ENCODE results near the gene MRPS18C. TPM values are rescaled to one million over a fixed set of nuclear protein-coding genes. Genes with fewer than 3 reads are reported as not detected.

The MRPS18C gene
- 37.0 TPM for total RNA-seq

DNA sequence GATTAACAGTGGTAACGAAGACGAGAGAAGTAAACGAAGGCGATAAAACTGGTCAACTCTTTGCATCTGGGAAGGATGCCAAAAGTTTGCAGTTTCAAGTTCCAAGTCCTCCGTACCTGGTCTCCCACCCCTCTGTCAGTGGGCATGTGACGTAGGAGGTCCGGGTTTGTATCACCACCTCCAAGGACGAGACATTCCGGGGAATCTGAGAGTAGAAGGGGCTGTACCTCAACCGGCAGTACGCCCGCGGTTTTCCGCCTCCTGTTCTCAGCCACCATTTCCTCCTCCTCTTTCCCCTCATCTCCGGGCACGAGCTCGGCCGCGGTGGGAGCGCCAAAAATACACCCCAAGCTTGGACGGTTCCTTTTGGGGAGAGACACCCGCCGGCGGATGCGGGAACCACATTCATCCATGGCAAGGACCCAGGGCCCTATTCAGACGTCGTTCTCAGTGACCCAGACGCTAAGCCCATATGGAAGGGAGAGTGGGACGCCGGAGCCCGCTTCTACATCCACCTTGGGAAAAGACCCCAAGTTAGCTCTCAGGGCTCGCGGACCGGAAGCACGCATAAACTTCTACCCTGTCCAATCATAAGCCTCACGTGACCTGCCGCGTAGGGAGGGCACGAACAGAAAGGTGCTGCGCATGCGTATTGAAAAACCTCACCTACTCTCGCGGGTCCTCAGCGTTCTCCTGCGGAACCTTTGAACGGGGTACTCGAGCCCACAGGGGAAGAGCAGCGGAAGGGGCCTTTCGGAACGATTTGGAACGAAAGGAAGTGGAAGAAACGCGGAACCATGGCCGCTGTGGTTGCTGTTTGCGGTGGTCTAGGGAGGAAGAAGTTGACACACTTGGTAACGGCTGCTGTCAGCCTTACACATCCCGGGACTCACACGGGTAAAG is at the start of gene MRPS18C, which contains the start of gene HELQ:
Gene MRPS18C (plus strand): TSS at position 778 of the 903 bp plus-strand sequence. CDS start 20 bp downstream, at position 798.
Gene HELQ (minus strand): TSS at position 543 of the 903 bp plus-strand sequence. CDS start 130 bp downstream, at position 413.
- intact Hi-C loops (cut with DNase I) = no loop called here
- peak; percentile 99 for ATAC-seq
- peak; percentile 97 for DNase-seq (ENCODE audit: low spot score)

GRCh38 chr4:83408908-83409307 is 47.0 kb upstream of the MRPS18C start:
- intact Hi-C loops (cut with DNase I) = no loop called here
- DNase-seq (ENCODE audit: low spot score) (no peak), ATAC-seq (no peak)

GRCh38 chr4:83413676-83414075 is 42.2 kb upstream of the MRPS18C start:
- intact Hi-C loops (cut with DNase I) = no loop called here
- ATAC-seq (no peak), DNase-seq (ENCODE audit: low spot score) (no peak)

DNA sequence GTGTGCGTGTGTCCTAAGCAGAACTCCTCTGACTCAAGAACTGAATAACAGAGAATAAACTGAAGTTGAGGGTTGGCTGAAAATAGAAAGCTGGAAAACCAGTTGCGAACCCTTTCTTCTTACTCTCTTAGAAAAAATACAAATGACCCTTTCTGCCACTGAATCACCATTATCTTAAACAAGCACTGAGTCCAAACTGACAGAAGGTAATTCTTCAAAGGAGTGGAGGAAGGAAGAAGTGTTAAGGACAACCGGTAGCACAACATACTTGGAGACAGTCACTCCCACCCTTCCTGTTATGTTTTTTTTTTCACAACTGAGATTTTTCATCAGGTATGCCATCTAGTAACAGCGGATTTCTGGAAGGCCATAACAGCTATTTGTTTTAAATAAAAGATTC is 38.3 kb upstream of the MRPS18C start:
- DNase-seq (ENCODE audit: low spot score) = no peak
- intact Hi-C loops (cut with DNase I) = no loop called here
- no peak for ATAC-seq

DNA sequence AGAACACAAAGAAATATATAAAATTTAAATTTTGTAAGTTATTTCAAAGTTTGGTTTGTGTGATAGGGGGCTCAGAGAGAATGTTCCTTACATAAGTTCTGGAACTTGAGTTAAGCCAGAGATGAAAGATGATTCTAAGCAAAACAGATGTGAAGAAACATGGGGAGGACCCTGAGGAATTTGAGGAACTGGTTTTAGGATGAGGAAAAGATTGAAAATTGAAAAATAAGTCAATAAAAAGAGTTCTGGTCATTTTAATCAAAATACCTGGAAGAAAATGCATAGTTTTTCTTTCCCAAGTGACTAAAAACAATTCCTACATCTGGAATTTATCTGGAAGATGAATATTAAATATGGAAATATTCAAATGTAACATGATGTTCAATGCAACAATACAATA is 37.6 kb upstream of the MRPS18C start:
- DNase-seq (ENCODE audit: low spot score) (no peak), ATAC-seq (no peak)
- intact Hi-C loops (cut with DNase I) = no loop called here

GRCh38 chr4:83431200-83431599 is 24.7 kb upstream of the MRPS18C start:
- DNase-seq (ENCODE audit: low spot score) (no peak), ATAC-seq (no peak)
- intact Hi-C loops (cut with DNase I) = no loop called here

- intact Hi-C loops (cut with DNase I) = no loop called here
- ATAC-seq (no peak), DNase-seq (ENCODE audit: low spot score) (no peak)
These were observed 19.2 kb upstream of the MRPS18C start for GRCh38 chr4:83436680-83437079.

GRCh38 chr4:83438719-83439118 is 17.1 kb upstream of the MRPS18C start:
- no peak for ATAC-seq
- no peak for DNase-seq (ENCODE audit: low spot score)
- intact Hi-C loops (cut with DNase I) = no loop called here

- no peak for ATAC-seq
These were observed 15.6 kb upstream of the MRPS18C start for GRCh38 chr4:83440148-83440814.

GRCh38 chr4:83440899-83441298 is 15.0 kb upstream of the MRPS18C start:
- no peak for ATAC-seq
- intact Hi-C loops (cut with DNase I) = no loop called here
- DNase-seq (ENCODE audit: low spot score) = no peak

More at GRCh38 chr4:83440148-83440814, 15.6 kb upstream of the MRPS18C start:
- intact Hi-C loops (cut with DNase I) = no loop called here
- DNase-seq (ENCODE audit: low spot score) = no peak

- intact Hi-C loops (cut with DNase I) = no loop called here
- ATAC-seq = no peak
- DNase-seq (ENCODE audit: low spot score) = no peak
These were observed 6.8 kb upstream of the MRPS18C start for GRCh38 chr4:83449009-83449408.

GRCh38 chr4:83454686-83455085 is 1.2 kb upstream of the MRPS18C start:
- no peak for DNase-seq (ENCODE audit: low spot score)
- intact Hi-C loops (cut with DNase I) = no loop called here
- no peak for ATAC-seq

- no peak for ATAC-seq
- intact Hi-C loops (cut with DNase I) = no loop called here
- DNase-seq (ENCODE audit: low spot score) = no peak
These were observed 285 bp downstream of the MRPS18C start for GRCh38 chr4:83456184-83456501.

DNA sequence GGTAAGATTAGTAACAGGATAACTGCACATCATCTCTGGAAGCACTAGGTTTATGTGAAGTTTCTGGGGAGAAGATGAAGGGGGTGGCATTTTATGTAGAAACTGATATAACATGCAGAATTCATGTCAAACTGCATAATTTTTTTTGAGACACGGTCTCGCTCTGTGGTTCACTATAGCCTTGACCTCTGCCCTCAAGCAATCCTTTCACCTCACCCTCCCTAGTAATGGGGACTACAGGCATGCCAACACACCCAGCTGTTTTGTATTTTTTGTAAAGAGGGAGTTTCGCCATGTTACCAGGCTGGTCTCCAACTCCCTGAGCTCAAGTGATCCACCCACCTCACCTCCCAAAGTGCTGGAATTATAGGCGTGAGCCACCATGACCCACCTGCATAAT is 17.6 kb downstream of the MRPS18C start:
- ATAC-seq (no peak), DNase-seq (ENCODE audit: low spot score) (no peak)
- intact Hi-C loops (cut with DNase I) = no loop called here

DNA sequence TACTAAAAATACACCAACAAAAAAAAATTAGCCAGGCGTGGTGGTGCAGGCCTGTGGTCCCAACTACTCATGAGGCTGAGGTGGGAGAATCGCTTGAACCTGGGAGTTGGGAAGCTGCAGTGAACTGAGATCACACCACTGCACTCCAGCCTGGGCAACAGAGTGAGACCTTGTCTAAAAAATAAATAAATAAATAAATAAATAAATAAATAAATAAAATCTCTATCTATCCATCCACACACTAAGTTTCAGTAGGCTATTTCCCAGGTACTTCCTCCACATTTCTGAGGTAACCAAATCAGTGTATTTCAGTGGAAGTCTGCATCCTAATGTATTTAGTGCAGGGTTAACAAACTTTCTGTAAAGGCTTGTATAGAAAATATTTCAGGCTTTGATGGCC is 18.1 kb downstream of the MRPS18C start:
- DNase-seq (ENCODE audit: low spot score) = no peak
- no peak for ATAC-seq
- intact Hi-C loops (cut with DNase I) = no loop called here

GRCh38 chr4:83484500-83485461 is 28.9 kb downstream of the MRPS18C start, which contains the start of gene ABRAXAS1:
Gene ABRAXAS1 (minus strand): TSS chr4:83485100. CDS start chr4:83485072, 28 bp downstream.
- peak; percentile 95 for DNase-seq (ENCODE audit: low spot score)
- ATAC-seq = peak; percentile 99
- intact Hi-C loops (cut with DNase I) = no loop called here

DNA sequence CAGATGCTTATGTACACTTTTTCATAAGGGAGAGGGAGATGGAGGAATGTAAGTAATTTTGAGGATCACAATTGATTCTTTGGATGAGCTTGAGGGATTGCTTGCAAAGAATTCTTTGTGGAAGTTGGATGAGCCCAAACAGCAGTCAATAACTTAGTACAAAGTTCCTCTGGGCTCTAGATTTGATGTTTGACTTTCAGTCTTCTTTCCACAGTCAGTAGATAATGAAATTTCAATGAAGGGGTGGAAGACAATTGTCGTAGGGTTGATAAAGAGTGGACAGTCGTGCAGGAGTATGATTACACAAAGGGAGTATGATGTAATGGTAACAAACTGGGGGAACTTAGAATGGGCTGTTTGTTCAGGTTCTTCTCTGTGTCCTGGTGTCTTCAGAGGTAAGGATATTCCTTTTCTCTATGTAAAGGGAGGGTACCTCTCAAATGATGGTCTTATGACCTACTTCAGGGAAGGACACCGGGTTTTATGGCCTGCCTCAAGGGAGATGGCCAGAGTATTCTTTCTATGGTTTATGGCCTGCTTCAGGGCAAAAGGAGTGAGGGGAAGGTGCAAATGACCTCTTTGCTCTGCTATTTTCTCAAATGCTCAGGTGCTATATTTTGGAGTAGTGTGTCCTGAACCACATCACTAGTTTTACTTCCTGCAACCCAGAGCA is 30.7 kb downstream of the MRPS18C start:
- DNase-seq (ENCODE audit: low spot score) = no peak
- no peak for ATAC-seq
- intact Hi-C loops (cut with DNase I) = no loop called here

DNA sequence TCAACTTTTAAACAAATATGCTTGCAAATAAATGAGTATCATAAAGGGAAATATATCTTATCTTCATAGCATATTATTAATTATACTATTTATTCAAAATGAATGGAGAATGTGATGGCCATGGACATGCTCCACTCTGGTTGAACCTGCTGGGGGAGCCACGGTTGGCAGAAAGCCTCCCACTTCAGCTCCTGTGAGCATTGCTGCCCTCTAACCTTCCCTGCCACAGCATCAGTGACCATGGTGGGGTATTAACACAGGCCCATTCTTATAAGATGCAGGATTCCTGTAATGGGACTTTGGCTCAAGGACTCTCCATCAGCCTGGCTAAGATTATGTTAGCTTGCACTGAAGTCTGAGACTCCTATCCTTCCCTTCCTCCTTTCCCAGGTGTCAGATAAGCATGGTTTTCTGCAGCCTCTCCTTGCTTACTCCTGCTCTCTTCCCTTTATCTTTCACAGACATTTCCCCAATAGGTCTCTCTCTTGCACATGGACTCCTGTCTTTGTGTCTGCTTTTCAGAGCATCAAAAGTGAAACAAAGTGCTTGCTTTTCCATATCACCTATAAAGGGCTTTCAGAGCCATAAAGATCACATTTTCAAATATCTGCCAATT is 34.0 kb downstream of the MRPS18C start:
- DNase-seq (ENCODE audit: low spot score) (no peak), ATAC-seq (no peak)
- intact Hi-C loops (cut with DNase I) = no loop called here

All from sciatic nerve (tissue), 2 donors.